Mononuclear cell (primary cell): ENCODE results near the gene FAAH2. TPM values are rescaled to one million over a fixed set of nuclear protein-coding genes. Genes with fewer than 3 reads are reported as not detected.
"Not testable (repeated sequence)": the region's sequence is repeated elsewhere in the genome, so short reads cannot be mapped to it uniquely, and the experiment has no call there.

Experiments used
- H3K27me3 ChIP-seq: 2 replicates; pipeline ENCODE4 v1.6.0; 2011; ENCODE audit warnings: low read length, control low read depth; ENCODE audit not compliant: insufficient read depth
- H3K4me1 ChIP-seq: 2 replicates; pipeline ENCODE4 v1.5.1; 2011; ENCODE audit warnings: mild to moderate bottlenecking, low read length, control low read depth; ENCODE audit not compliant: insufficient read depth
- H3K4me3 ChIP-seq: 2 replicates; pipeline ENCODE4 v1.5.1; 2011; ENCODE audit warnings: mild to moderate bottlenecking, low read length, moderate library complexity
- H3K9me3 ChIP-seq: 2 replicates; pipeline ENCODE4 v1.5.1; 2011; ENCODE audit warnings: low read depth, mild to moderate bottlenecking, control low read depth, low read length
- total RNA-seq: library from RNA; depleted of rRNA; stranded (reverse); fragments of >200 nt; gene quantifications from one replicate; pipeline ENCODE4 v1.2.3, GENCODE V29; 2012

FAAH2 gene, protein sequence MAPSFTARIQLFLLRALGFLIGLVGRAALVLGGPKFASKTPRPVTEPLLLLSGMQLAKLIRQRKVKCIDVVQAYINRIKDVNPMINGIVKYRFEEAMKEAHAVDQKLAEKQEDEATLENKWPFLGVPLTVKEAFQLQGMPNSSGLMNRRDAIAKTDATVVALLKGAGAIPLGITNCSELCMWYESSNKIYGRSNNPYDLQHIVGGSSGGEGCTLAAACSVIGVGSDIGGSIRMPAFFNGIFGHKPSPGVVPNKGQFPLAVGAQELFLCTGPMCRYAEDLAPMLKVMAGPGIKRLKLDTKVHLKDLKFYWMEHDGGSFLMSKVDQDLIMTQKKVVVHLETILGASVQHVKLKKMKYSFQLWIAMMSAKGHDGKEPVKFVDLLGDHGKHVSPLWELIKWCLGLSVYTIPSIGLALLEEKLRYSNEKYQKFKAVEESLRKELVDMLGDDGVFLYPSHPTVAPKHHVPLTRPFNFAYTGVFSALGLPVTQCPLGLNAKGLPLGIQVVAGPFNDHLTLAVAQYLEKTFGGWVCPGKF
- total RNA-seq: 7.9 TPM

DNA sequence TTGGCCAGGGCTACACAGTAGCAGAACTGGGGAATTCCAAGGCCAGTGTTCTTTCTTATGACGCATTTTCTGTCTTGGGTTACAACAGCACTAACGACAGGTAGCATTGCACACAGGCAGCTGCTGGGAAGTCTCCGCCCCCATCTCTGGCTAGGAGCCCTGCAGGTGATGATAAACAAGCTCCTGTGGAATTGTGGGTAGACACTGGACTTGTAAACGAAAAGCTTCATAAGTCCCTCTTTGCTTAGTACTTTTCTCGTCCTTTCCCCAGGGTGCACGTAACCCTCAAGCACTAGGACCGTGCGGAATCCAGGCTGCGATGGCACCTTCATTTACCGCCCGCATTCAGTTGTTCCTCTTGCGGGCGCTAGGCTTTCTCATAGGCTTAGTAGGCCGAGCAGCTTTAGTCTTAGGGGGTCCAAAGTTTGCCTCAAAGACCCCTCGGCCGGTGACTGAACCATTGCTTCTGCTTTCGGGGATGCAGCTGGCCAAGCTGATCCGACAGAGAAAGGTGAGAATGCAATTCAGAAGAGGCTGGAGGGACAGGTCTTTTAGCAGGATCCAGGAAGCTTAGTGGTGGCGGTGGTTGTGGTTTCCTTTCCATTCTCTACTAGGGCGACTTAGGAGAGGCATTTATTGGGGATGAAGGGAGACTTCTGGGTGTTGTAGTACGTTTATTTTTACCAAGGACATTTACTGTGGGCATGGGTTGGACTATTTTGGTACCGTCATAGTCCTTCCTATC, at the start of gene FAAH2:
Gene FAAH2, plus strand, starts transcription at position 200 of the 745 bp plus-strand sequence. Its CDS starts 120 bp downstream, at position 320.
- no peaks in the 10 kb centered on the region for H3K9me3 ChIP-seq
- H3K27me3 ChIP-seq: no peaks in the 10 kb centered on the region
- no peaks in the 10 kb centered on the region for H3K4me1 ChIP-seq
- peak within 1 kb of the TSS; percentile 38 for H3K4me3 ChIP-seq

DNA sequence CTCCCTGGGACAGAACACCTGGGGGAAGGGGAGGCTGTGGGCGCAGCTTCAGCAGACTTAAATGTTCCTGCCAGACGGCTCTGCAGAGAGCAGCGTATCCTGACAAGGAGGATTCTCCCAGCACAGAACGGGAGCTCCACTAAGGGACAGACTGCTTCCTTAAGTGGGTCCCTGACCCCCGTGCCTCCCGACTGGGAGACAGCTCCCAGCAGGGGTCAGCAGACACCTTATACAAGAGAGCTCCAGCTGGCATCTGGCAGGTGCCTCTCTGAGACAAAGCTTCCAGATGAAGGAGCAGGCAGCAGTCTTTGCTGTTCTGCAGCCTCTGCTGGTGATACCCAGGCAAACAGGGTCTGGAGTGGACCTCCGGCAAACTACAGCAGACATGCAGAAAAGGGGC, 44.5 kb upstream of the FAAH2 start:
- Histone ChIP-seq H3K4me3 (no peak overlapping the region), H3K9me3 (no peaks in the 10 kb centered on the region), H3K27me3 (no peaks in the 10 kb centered on the region), H3K4me1 (no peaks in the 10 kb centered on the region)

DNA sequence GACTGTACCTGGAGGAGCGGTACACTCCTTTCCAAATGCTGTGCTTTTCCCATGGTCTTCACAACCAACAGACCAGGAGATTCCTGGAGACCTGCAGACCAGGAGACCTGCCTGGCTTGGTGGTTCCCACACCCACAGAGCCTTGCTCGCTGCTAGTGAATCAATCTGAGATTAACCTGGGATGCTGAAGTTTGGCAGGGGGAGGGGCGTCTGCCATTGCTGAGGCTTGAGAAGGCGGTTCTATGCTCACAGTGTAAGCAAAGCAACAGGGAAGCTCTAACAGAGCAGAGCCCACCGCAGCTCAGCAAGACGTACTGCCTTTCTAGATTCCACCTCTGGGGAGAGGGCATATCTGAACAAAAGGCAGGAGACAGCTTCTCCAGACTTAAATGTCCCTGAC, 34.5 kb upstream of the FAAH2 start:
- no peak overlapping the region for H3K4me3 ChIP-seq
- no peaks in the 10 kb centered on the region for H3K27me3 ChIP-seq
- no peaks in the 10 kb centered on the region for H3K4me1 ChIP-seq
- H3K9me3 ChIP-seq: no peaks in the 10 kb centered on the region

DNA sequence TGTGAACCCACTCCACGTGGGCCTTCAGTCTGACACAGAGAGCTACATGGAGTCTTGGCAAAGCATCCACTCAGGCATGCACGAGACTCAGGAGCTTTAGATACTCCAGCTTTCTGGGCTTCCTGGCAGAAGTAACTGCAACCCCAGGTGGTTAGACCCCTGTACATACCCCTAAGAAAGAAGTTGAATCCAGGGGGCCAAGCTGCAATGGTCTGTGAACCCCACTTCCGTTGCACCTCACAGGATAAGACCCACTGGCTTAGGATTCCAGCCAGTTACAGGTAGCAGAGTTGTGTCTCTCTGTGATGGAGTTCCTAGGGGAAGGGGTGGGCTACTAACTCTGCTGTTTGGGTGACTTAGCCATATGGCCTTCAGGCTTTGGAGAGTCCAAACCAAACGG, 21.4 kb upstream of the FAAH2 start:
- no peaks in the 10 kb centered on the region for H3K27me3 ChIP-seq
- no peaks in the 10 kb centered on the region for H3K4me1 ChIP-seq
- H3K4me3 ChIP-seq: no peak overlapping the region
- no peaks in the 10 kb centered on the region for H3K9me3 ChIP-seq

DNA sequence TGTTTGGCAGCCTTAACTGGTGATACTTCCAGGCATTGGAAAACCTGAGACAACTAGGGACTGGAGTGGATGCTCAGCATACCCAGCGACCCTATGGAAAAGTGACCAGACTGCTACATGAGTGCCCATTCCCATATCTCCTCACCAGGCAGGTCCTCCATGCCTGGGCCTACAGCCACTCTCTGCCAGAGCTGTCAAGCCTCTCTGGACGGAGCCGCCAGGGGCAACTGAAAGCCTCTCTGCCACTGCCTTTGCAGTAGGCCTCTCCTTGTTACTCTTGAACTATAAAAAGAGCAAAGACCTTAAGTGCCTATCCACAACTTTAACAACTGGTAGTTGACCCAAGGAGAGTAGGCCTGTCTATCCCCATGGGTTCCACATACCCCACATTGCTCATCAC, 20.2 kb upstream of the FAAH2 start:
- Histone ChIP-seq H3K9me3 (no peaks in the 10 kb centered on the region), H3K4me1 (no peaks in the 10 kb centered on the region), H3K4me3 (no peak overlapping the region), H3K27me3 (no peaks in the 10 kb centered on the region)

DNA sequence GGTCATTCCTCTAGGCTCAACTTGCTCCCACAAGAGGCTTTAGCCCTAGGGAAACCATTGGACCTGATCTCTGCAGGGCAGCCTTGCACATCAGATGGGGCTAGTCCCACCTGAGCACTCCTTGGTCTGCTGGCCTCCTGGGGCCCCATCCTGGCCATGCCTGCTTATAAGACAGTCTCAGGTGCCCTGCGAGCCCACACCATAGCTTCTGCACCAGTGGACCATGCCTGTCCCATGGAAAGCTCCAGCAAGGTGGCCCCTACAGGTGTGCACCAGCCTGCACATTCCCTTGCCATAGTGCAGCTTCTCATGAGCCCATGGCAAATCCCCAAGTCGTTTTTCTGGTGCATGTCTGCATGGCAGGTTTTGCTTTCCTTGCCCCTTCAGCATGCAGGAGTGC, 19.6 kb upstream of the FAAH2 start:
- H3K4me1 ChIP-seq: no peaks in the 10 kb centered on the region
- H3K9me3 ChIP-seq: no peaks in the 10 kb centered on the region
- no peak overlapping the region for H3K4me3 ChIP-seq
- no peaks in the 10 kb centered on the region for H3K27me3 ChIP-seq

DNA sequence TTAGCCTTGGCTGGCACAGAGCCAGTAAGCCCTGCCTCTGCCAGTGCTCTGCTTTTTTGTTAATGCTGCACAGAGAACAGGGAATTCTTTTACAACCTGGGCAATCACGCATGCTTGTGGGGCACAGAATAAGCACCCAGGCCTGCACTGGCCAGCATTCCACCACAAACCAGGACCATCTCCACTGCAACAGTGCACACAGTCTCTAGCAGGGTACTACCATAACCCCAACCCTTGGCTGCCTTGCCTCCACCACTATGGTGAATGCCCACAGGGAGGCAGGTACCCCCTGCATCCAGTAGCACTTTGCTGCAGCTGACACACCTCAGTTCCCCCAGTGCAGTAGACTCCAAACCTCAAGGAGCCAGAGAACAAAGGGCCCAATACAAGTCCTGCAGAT, 19.2 kb upstream of the FAAH2 start:
- Histone ChIP-seq H3K27me3 (no peaks in the 10 kb centered on the region), H3K4me3 (no peak overlapping the region), H3K9me3 (no peaks in the 10 kb centered on the region), H3K4me1 (no peaks in the 10 kb centered on the region)

DNA sequence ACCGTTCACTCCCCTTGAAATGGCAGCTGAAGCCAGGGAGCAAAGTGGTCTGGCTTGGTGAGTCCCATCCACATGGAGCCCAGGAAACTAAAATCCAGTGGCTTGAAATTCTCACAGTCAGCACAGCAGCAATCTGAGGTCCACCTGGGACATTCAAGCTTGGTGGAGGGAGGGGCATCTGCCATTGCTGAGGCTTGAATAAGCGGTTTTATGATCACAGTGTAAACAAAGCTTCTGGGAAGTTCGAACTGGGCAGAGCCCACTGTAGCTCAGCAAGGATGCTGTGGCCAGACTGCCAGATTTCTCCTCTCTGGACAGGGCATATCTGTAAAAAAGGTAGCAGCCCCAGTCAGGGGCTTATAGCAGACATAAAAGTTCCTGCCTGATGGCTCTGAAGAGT, 15.5 kb upstream of the FAAH2 start:
- no peaks in the 10 kb centered on the region for H3K27me3 ChIP-seq
- H3K4me1 ChIP-seq: no peaks in the 10 kb centered on the region
- H3K9me3 ChIP-seq: no peaks in the 10 kb centered on the region
- no peak overlapping the region for H3K4me3 ChIP-seq

DNA sequence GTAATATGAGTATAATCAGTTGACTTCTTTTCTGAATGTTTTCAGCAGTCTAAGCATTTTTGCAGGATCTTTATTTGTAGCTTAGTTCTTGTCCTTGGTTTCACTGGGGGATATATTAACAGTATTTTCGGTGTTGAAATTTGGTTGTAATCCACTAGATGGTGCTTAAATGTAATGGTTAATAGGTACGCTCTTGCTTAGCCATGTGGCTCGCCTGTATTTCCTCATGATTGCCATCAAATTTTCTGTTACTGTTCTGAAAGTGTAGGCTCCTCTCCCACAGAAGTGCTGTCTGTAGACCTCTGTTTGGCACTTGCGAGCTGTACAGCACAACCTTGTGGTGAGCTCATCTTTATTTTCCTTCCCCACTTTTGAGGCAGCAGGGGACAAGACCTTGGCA, 3.9 kb upstream of the FAAH2 start:
- H3K4me3 ChIP-seq: no peak overlapping the region
- H3K27me3 ChIP-seq: no peaks in the 10 kb centered on the region
- H3K9me3 ChIP-seq: no peaks in the 10 kb centered on the region
- no peaks in the 10 kb centered on the region for H3K4me1 ChIP-seq

DNA sequence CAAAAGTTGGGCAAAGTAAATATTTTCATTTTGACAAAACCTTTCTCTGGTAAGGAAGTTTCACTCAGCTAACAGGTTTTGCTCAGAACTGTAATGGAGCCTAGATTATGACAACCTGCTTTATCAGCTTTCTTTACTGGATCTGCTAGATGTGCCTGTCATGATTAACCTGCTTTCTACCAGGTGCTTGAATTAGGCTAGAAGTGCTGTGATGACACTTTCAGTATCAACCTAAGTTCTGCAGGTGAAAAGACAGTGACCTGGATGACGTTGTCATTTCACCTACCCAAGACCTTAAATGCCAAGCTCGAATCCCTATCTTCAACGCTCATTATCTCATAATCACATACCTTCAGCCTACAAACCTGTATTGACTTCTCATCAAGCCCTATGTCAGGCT, 1.5 kb upstream of the FAAH2 start:
- Histone ChIP-seq H3K4me3 (no peak overlapping the region), H3K27me3 (no peaks in the 10 kb centered on the region), H3K9me3 (no peaks in the 10 kb centered on the region), H3K4me1 (no peaks in the 10 kb centered on the region)

DNA sequence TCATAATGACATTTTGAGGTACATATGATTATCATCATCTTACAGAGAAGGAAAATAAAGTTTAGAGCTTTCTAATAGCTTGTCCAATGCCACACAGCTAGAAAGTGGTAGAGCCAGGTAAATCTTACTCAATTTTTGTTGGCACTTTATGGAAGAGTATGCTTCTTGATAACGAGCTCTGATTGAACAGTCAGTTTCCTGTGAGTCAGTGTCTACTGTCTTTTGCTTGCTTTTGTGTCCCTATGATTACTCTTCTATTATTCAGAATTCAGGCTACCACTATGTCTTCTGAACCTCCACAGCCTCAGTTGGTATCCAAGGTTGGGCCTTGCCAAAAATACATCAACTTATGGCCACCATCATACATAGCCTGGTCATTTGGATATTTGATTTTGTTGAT, 2.6 kb downstream of the FAAH2 start:
- no peak overlapping the region for H3K4me3 ChIP-seq
- no peaks in the 10 kb centered on the region for H3K9me3 ChIP-seq
- H3K4me1 ChIP-seq: no peaks in the 10 kb centered on the region
- no peaks in the 10 kb centered on the region for H3K27me3 ChIP-seq

DNA sequence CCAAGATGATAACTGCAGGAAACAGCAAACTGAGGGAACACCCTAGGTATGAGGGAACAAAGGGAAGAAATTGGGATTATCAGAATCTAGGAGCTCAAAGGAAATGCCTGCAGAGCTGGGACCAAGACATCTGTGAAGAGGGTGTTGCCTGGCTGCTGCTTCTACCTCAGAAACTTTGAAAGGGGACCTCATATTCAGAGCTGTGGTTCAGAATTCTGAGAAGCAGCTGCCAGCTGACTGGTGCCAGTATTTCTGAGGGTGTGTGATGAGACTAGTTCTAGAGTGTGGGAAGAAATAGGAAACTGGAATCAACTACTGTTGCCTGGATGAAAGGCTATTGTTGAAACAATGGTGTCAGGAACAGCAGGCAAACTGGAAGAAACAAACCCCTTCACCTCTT, 8.5 kb downstream of the FAAH2 start:
- no peaks in the 10 kb centered on the region for H3K9me3 ChIP-seq
- no peaks in the 10 kb centered on the region for H3K27me3 ChIP-seq
- no peaks in the 10 kb centered on the region for H3K4me1 ChIP-seq
- no peak overlapping the region for H3K4me3 ChIP-seq

DNA sequence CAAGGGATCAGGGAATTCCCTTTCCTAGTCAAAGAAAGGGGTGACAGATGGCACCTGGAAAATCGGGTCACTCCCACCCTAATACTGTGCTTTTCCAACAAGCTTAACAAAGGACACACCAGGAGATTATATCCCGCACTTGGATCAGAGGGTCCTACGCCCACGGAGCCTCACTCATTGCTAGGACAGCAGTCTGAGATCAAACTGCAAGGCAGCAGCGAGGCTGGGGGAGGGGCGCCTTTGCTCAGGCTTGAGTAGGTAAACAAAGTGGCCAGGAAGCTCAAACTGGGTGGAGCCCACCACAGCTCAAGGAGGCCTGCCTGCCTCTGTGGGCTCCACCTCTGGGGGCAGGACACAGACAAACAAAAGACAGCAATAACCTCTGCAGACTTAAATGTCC, 9.2 kb downstream of the FAAH2 start:
- not testable (repeated sequence) for H3K4me3 ChIP-seq, H3K27me3 ChIP-seq, H3K4me1 ChIP-seq, H3K9me3 ChIP-seq

DNA sequence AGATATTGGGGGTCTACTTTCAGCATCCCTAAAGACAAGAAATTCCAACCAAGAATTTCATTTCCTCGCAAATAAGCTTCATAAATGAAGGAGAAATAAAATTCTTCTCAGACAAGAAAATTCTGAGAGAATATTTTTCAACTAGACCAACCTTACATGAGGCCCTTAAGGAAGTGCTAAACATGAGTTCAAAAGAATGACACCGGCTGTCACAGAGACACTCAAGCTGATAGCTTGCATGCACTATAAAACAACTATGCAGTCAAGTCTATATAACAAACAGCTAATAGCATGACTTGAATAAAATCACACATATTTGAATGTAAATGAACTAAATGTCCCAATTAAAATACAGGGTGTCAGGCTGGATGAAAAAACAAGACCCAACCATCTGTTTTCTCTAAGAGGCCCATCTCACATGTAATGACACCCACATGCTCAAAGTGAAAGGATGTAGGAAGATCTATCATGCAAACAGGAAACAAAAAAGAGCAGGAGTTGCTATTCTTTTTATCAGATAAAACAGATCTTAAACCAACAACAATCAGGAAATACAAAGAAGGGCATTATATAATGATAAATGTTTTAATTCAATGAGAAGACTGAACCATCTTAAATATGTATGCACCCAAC, 27.2 kb downstream of the FAAH2 start:
- Histone ChIP-seq H3K4me3 (no peak overlapping the region), H3K9me3 (no peaks in the 10 kb centered on the region), H3K27me3 (no peaks in the 10 kb centered on the region), H3K4me1 (no peaks in the 10 kb centered on the region)

DNA sequence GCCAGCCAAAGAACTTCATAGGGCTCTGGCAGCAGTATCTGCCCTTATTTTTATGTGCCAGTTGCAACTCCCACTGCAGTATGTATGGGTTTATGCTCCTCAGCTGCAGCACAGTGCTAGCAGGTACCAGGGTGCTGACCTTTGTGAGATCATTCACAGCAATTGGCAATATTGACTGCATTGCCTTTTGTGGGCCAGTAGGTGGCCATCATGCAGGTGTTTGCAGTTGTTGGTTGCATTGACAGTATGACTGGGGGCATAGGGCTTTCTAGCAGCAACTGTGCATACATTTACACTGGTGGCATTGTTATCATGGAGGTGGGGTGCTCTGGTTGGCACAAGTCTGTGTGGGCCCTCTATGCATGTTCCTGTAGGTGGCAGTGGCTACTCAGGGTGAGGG, 42.5 kb downstream of the FAAH2 start:
- H3K4me3 ChIP-seq: no peak overlapping the region
- H3K9me3 ChIP-seq: no peaks in the 10 kb centered on the region
- no peaks in the 10 kb centered on the region for H3K27me3 ChIP-seq
- no peaks in the 10 kb centered on the region for H3K4me1 ChIP-seq
